ENCODE results near the gene CRYBG1. TPM values are rescaled to one million over a fixed set of nuclear protein-coding genes. Genes with fewer than 3 reads are reported as not detected.

Gene CRYBG1
- total and polyA plus RNA-seq, 2 of the 13 experiments (the other 11 are each of a cell fraction or from before 2014, with no cell fraction given): 10.1 to 21.9 TPM

GRCh38 chr6:106540432-106540831, 179.9 kb downstream of the CRYBG1 start (continued):
- TF ChIP-seq, protein P1, sequence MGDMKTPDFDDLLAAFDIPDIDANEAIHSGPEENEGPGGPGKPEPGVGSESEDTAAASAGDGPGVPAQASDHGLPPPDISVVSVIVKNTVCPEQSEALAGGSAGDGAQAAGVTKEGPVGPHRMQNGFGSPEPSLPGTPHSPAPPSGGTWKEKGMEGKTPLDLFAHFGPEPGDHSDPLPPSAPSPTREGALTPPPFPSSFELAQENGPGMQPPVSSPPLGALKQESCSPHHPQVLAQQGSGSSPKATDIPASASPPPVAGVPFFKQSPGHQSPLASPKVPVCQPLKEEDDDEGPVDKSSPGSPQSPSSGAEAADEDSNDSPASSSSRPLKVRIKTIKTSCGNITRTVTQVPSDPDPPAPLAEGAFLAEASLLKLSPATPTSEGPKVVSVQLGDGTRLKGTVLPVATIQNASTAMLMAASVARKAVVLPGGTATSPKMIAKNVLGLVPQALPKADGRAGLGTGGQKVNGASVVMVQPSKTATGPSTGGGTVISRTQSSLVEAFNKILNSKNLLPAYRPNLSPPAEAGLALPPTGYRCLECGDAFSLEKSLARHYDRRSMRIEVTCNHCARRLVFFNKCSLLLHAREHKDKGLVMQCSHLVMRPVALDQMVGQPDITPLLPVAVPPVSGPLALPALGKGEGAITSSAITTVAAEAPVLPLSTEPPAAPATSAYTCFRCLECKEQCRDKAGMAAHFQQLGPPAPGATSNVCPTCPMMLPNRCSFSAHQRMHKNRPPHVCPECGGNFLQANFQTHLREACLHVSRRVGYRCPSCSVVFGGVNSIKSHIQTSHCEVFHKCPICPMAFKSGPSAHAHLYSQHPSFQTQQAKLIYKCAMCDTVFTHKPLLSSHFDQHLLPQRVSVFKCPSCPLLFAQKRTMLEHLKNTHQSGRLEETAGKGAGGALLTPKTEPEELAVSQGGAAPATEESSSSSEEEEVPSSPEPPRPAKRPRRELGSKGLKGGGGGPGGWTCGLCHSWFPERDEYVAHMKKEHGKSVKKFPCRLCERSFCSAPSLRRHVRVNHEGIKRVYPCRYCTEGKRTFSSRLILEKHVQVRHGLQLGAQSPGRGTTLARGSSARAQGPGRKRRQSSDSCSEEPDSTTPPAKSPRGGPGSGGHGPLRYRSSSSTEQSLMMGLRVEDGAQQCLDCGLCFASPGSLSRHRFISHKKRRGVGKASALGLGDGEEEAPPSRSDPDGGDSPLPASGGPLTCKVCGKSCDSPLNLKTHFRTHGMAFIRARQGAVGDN (CRISPR knock-in tag; IDR thresholded peaks at IDR 0.05): no peak
- peak; percentile 88 for TF ChIP-seq TEF (CRISPR knock-in tag; IDR thresholded peaks at IDR 0.05)
- peak; percentile 84 for TF ChIP-seq TFE3 (CRISPR knock-in tag; IDR thresholded peaks at IDR 0.05)
- no peak for TF ChIP-seq MYC (CRISPR knock-in tag; IDR thresholded peaks at IDR 0.05; ENCODE audit: borderline replicate concordance)
- peak in 1 of 2 experiments; percentile 48; a peak in 1 of 4 replicates for TF ChIP-seq EP300 (IDR thresholded peaks at IDR 0.05; ENCODE audit: low read depth in 2 of 2, low read length in 2 of 2)
- TF ChIP-seq EP300 (CRISPR knock-in tag; IDR thresholded peaks at IDR 0.05; ENCODE audit: borderline replicate concordance): no peak
- peak; percentile 48; the same call in 1 of the 2 replicates for TF ChIP-seq FOXJ3 (CRISPR knock-in tag; IDR thresholded peaks at IDR 0.05; ENCODE audit: borderline replicate concordance)
